ENCODE data around the gene PACSIN2. TPM values are rescaled to one million over a fixed set of nuclear protein-coding genes. Genes with fewer than 3 reads are reported as not detected.

The PACSIN2 gene
- total RNA-seq, 1 donor from 2014 or later, result 49.8 TPM

GRCh38 chr22:43005106-43005505, 9.8 kb downstream of the PACSIN2 start:
- TF ChIP-seq CTCF (IDR thresholded peaks at IDR 0.05; ENCODE audit: insufficient read depth, low read length, severe bottlenecking), result no peak
- no peaks in the 10 kb centered on the region for H3K36me3 ChIP-seq (ENCODE audit: control insufficient read depth, insufficient read depth, low read length)
- DNase-seq (ENCODE audit: low read depth) (no peak), FAIRE-seq (no peak)
- no peak overlapping the region for H3K4me3 ChIP-seq (ENCODE audit: low read depth, low read length)
- no peaks in the 10 kb centered on the region for H3K27me3 ChIP-seq (ENCODE audit: control insufficient read depth, insufficient read depth, low read length)

- H3K4me3 ChIP-seq (ENCODE audit: low read depth, low read length), result no peak overlapping the region
- TF ChIP-seq CTCF (IDR thresholded peaks at IDR 0.05; ENCODE audit: insufficient read depth, low read length, severe bottlenecking), result no peak
These were observed 10.4 kb downstream of the PACSIN2 start for GRCh38 chr22:43004362-43005035.

GRCh38 chr22:43002202-43002586, 12.8 kb downstream of the PACSIN2 start:
- FAIRE-seq (peak; percentile 58), DNase-seq (ENCODE audit: low read depth) (peak; percentile 93)
- no peaks in the 10 kb centered on the region for H3K27me3 ChIP-seq (ENCODE audit: control insufficient read depth, insufficient read depth, low read length)
- H3K36me3 ChIP-seq (ENCODE audit: control insufficient read depth, insufficient read depth, low read length), result no peaks in the 10 kb centered on the region
- TF ChIP-seq CTCF (IDR thresholded peaks at IDR 0.05; ENCODE audit: insufficient read depth, low read length, severe bottlenecking), result no peak
- H3K4me3 ChIP-seq (ENCODE audit: low read depth, low read length), result no peak overlapping the region

More at GRCh38 chr22:43004362-43005035, 10.4 kb downstream of the PACSIN2 start:
- H3K27me3 ChIP-seq (ENCODE audit: control insufficient read depth, insufficient read depth, low read length), result no peaks in the 10 kb centered on the region
- DNase-seq (ENCODE audit: low read depth) (no peak), FAIRE-seq (no peak)
- H3K36me3 ChIP-seq (ENCODE audit: control insufficient read depth, insufficient read depth, low read length), result no peaks in the 10 kb centered on the region

GRCh38 chr22:43001271-43002201, 13.4 kb downstream of the PACSIN2 start:
- H3K4me3 ChIP-seq (ENCODE audit: low read depth, low read length), result no peak overlapping the region
- no peaks in the 10 kb centered on the region for H3K36me3 ChIP-seq (ENCODE audit: control insufficient read depth, insufficient read depth, low read length)
- FAIRE-seq (no peak), DNase-seq (ENCODE audit: low read depth) (no peak)
- H3K27me3 ChIP-seq (ENCODE audit: control insufficient read depth, insufficient read depth, low read length), result no peaks in the 10 kb centered on the region
- TF ChIP-seq CTCF (IDR thresholded peaks at IDR 0.05; ENCODE audit: insufficient read depth, low read length, severe bottlenecking), result no peak

- no peak for TF ChIP-seq CTCF (IDR thresholded peaks at IDR 0.05; ENCODE audit: insufficient read depth, low read length, severe bottlenecking)
- Histone ChIP-seq H3K4me3 (ENCODE audit: low read depth, low read length) (no peak overlapping the region), H3K36me3 (ENCODE audit: control insufficient read depth, insufficient read depth, low read length) (no peaks in the 10 kb centered on the region), H3K27me3 (ENCODE audit: control insufficient read depth, insufficient read depth, low read length) (no peaks in the 10 kb centered on the region)
- DNase-seq (ENCODE audit: low read depth) (peak; percentile 61), FAIRE-seq (no peak)
These were observed 14.3 kb downstream of the PACSIN2 start for GRCh38 chr22:43000441-43001175.

Data from bronchial epithelial cell (primary cell).